CD1c-positive myeloid dendritic cell (primary cell): Measurements from ENCODE around the gene CD302.
"Not testable (repeated sequence)": the region's sequence is repeated elsewhere in the genome, so short reads cannot be mapped to it uniquely, and the experiment has no call there.

Source experiments
- DNase-seq: peaks from one replicate; pipeline ENCODE4 v3.0.0-alpha.2; 2016; ENCODE audit errors: extremely low spot score

CD302 gene

GRCh38 chr2:159797543-159798375 lies at the start of gene CD302:
Gene CD302, minus strand, starts transcription at chr2:159798208. Its CDS starts 10 bp downstream, at chr2:159798198.
- peak; percentile 83 for DNase-seq

- DNase-seq, result no peak
Observed at GRCh38 chr2:159846564-159846963, 48.6 kb upstream of the CD302 start.

- DNase-seq, result no peak
Observed at GRCh38 chr2:159840616-159841015, 42.6 kb upstream of the CD302 start.

- peak; percentile 29 for DNase-seq
Observed at GRCh38 chr2:159832858-159833257, 34.9 kb upstream of the CD302 start.

- no peak for DNase-seq
Observed at GRCh38 chr2:159832026-159832425, 34.0 kb upstream of the CD302 start.

- DNase-seq, result no peak
Observed at GRCh38 chr2:159829376-159829775, 31.4 kb upstream of the CD302 start.

- no peak for DNase-seq
Observed at GRCh38 chr2:159828738-159829137, 30.7 kb upstream of the CD302 start.

GRCh38 chr2:159822478-159822833 lies 24.4 kb upstream of the CD302 start:
- DNase-seq, result not testable (repeated sequence)

GRCh38 chr2:159821775-159822477 lies 23.9 kb upstream of the CD302 start:
- DNase-seq, result not testable (repeated sequence)

GRCh38 chr2:159818940-159819339 lies 20.9 kb upstream of the CD302 start:
- no peak for DNase-seq

GRCh38 chr2:159817283-159817682 lies 19.3 kb upstream of the CD302 start:
- DNase-seq, result peak; percentile 36

GRCh38 chr2:159811232-159811631 lies 13.2 kb upstream of the CD302 start:
- no peak for DNase-seq

- DNase-seq, result no peak
Observed at GRCh38 chr2:159808032-159808425, 10.0 kb upstream of the CD302 start.

- DNase-seq, result peak; percentile 72
Observed at GRCh38 chr2:159807183-159808031, 9.4 kb upstream of the CD302 start.

GRCh38 chr2:159804941-159805340 lies 6.9 kb upstream of the CD302 start:
- no peak for DNase-seq

- DNase-seq, result no peak
Observed at GRCh38 chr2:159803235-159803962, 5.4 kb upstream of the CD302 start.

GRCh38 chr2:159802673-159803072 lies 4.7 kb upstream of the CD302 start:
- no peak for DNase-seq

- no peak for DNase-seq
Observed at GRCh38 chr2:159799833-159800232, 1.8 kb upstream of the CD302 start.

- DNase-seq, result no peak
Observed at GRCh38 chr2:159798376-159798725, 343 bp upstream of the CD302 start.

GRCh38 chr2:159797225-159797542 lies 824 bp downstream of the CD302 start:
- DNase-seq, result no peak

- DNase-seq, result peak; percentile 55
Observed at GRCh38 chr2:159795841-159796690, 1.9 kb downstream of the CD302 start.
